Lung (tissue), 12 donors: ENCODE measurements around the gene P2RY6. TPM values are rescaled to one million over a fixed set of nuclear protein-coding genes. Genes with fewer than 3 reads are reported as not detected.
A peak's percentile ranks its signal among the peaks of the same experiment; 100 is the strongest.

Experiments
- ATAC-seq: fragments of 200-7000 bp; cut with Tn5 transposase; one replicate; pipeline ENCODE4 v1.9.1; 2020; ENCODE audit warnings: moderate number of reproducible peaks; ENCODE audit not compliant: insufficient read depth, low FRiP score
- DNase-seq, 3 donors: peaks; one replicate each; pipeline ENCODE4 v3.0.0-alpha.2; 2013 to 2017
- H3K27ac ChIP-seq, 2 donors: one replicate each; pipeline ENCODE4 v1.5.1; 2013; ENCODE audit warnings: mild to moderate bottlenecking in 2 of 2, moderate library complexity in 2 of 2, control low read depth in 1 of 2, inconsistent platforms in 1 of 2, low read depth in 1 of 2, low read length in 1 of 2
- H3K27me3 ChIP-seq, 3 donors: one replicate each; pipeline ENCODE4 v1.5.1; 2013; ENCODE audit warnings: low read length in 2 of 3; ENCODE audit not compliant: control insufficient read depth in 3 of 3, insufficient read depth in 3 of 3
- H3K36me3 ChIP-seq, 4 donors: one replicate each; pipeline ENCODE4 v1.5.1; 2013; ENCODE audit warnings: low read length in 4 of 4, mild to moderate bottlenecking in 1 of 4, moderate library complexity in 1 of 4; ENCODE audit not compliant: control insufficient read depth in 4 of 4, insufficient read depth in 4 of 4
- H3K4me1 ChIP-seq, 5 donors: one replicate each; pipeline ENCODE4 v1.5.1; 2013; ENCODE audit warnings: low read length in 5 of 5, mild to moderate bottlenecking in 2 of 5, moderate library complexity in 1 of 5; ENCODE audit not compliant: control insufficient read depth in 5 of 5, insufficient read depth in 5 of 5
- H3K4me3 ChIP-seq: one replicate; pipeline ENCODE4 v1.5.1; 2013; ENCODE audit warnings: mild to moderate bottlenecking, control low read depth, moderate library complexity
- H3K9ac ChIP-seq, 2 donors: one replicate each; pipeline ENCODE4 v1.5.1; 2013; ENCODE audit warnings: low read length in 2 of 2, control low read depth in 1 of 2; ENCODE audit not compliant: insufficient read depth in 1 of 2
- H3K9me3 ChIP-seq, 4 donors: one replicate each; pipeline ENCODE4 v1.5.1; 2013; ENCODE audit warnings: low read length in 3 of 4, mild to moderate bottlenecking in 1 of 4, moderate library complexity in 1 of 4; ENCODE audit not compliant: control insufficient read depth in 4 of 4, insufficient read depth in 3 of 4
- CTCF ChIP-seq: IDR thresholded peaks from 2 replicates; pipeline ENCODE4 v1.5.1; 2012; ENCODE audit warnings: mild to moderate bottlenecking; ENCODE audit errors: control extremely low read depth, extremely low read depth
- WGBS, 2 donors: extraction: QIAGEN DNeasy Blood & Tissue Kit; methylation state at CpG; one replicate each; pipeline ENCODE4 v1.1.7; 2013; 5-methylcytosine and 5-hydroxymethylcytosine counted together
- polyA plus RNA-seq, 2 donors: library from polyadenylated mRNA; stranded (reverse); fragments of 200-250 nt; gene quantifications; one replicate each; pipeline ENCODE4 v1.2.1, GENCODE V29; 2013
- total RNA-seq, 2 donors: library from RNA; depleted of rRNA in 1 of 2; stranded (reverse); fragments of >200 nt in 1 of 2; gene quantifications; one replicate each; pipeline ENCODE4 v1.2.1, GENCODE V29; 2014 to 2021
- donor health status: control.
- donor health status: control.
- donor health status: Bipolar disorder and iron deficiency.
- donor health status: healthy.
- donor health status: DM: yes; HTN: yes; CAD: no.

P2RY6 gene
- total and polyA plus RNA-seq, 4 donors: 3.0 to 13.0 (median 3.6) TPM

- Histone ChIP-seq H3K4me1 (peaks cover 0 to 8% (median 5%) of the 10 kb centered on the region in 5 donors), H3K27ac (peak overlapping the region in 1 of 2 donors; percentile 83), H3K27me3 (peaks cover 0 to 2% (median 2%) of the 10 kb centered on the region in 3 donors), H3K9ac (no peak overlapping the region), H3K4me3 (no peak overlapping the region), H3K9me3 (no peaks in the 10 kb centered on the region), H3K36me3 (no peaks in the 10 kb centered on the region)
- 92 to 96% methylated on average over 7 of the region's 7 CpGs for WGBS, 2 donors
- DNase-seq (no peak), ATAC-seq (no peak)
- no peak for TF ChIP-seq CTCF
Measured at GRCh38 chr11:73258104-73259035, 13.8 kb upstream of the P2RY6 start.

GRCh38 chr11:73259406-73260126, 12.6 kb upstream of the P2RY6 start:
- H3K27me3 ChIP-seq: peaks cover 0 to 6% (median 2%) of the 10 kb centered on the region in 3 donors
- ATAC-seq: no peak
- H3K9me3 ChIP-seq: no peaks in the 10 kb centered on the region
- no peak overlapping the region for H3K4me3 ChIP-seq
- peaks cover 0 to 12% (median 5%) of the 10 kb centered on the region in 5 donors for H3K4me1 ChIP-seq
- no peaks in the 10 kb centered on the region for H3K36me3 ChIP-seq
- 87 to 95% methylated on average over 3 of the region's 3 CpGs for WGBS, 2 donors
- TF ChIP-seq CTCF: no peak
- H3K9ac ChIP-seq: no peak overlapping the region
- DNase-seq: no peak
- H3K27ac ChIP-seq: no peak overlapping the region

- H3K9ac ChIP-seq: no peak overlapping the region
- H3K27me3 ChIP-seq: peaks cover 0 to 6% (median 5%) of the 10 kb centered on the region in 3 donors
- no peak overlapping the region for H3K27ac ChIP-seq
- H3K4me1 ChIP-seq: peaks cover 0 to 12% (median 5%) of the 10 kb centered on the region in 5 donors
- H3K36me3 ChIP-seq: no peaks in the 10 kb centered on the region
- no peak for TF ChIP-seq CTCF
- ATAC-seq (no peak), DNase-seq (no peak)
- no peak overlapping the region for H3K4me3 ChIP-seq
- no peaks in the 10 kb centered on the region for H3K9me3 ChIP-seq
Measured at GRCh38 chr11:73260127-73260457, 12.0 kb upstream of the P2RY6 start.
